Osteoblast (primary cell): ENCODE results near the gene NUF2. TPM values are rescaled to one million over a fixed set of nuclear protein-coding genes. Genes with fewer than 3 reads are reported as not detected.
A peak's percentile ranks its signal among the peaks of the same experiment; 100 is the strongest.
"Not testable (repeated sequence)": the region's sequence is repeated elsewhere in the genome, so short reads cannot be mapped to it uniquely, and the experiment has no call there.

Source experiments
- DNase-seq: peaks from one replicate; pipeline ENCODE4 v3.0.0; 2011; ENCODE audit warnings: low spot score, mixed read lengths; ENCODE audit not compliant: insufficient read length; ENCODE audit errors: missing footprints
- H2AFZ ChIP-seq: 2 replicates; pipeline ENCODE4 v1.6.0; 2011; ENCODE audit warnings: mild to moderate bottlenecking, low read length
- H3K27ac ChIP-seq: 2 replicates; pipeline ENCODE4 v1.5.1; 2011; ENCODE audit warnings: mild to moderate bottlenecking, low read depth, low read length, moderate library complexity
- H3K27me3 ChIP-seq: 2 replicates; pipeline ENCODE4 v1.6.0; 2012; ENCODE audit warnings: mild to moderate bottlenecking, control low read depth, inconsistent platforms, low read length, moderate library complexity; ENCODE audit not compliant: insufficient read depth
- H3K36me3 ChIP-seq: 2 replicates; pipeline ENCODE4 v1.5.1; 2011; ENCODE audit warnings: mild to moderate bottlenecking, low read length, control low read depth, moderate library complexity; ENCODE audit not compliant: insufficient read depth
- H3K4me1 ChIP-seq: 2 replicates; pipeline ENCODE4 v1.5.1; 2011; ENCODE audit warnings: mild to moderate bottlenecking, low read length, control low read depth, moderate library complexity; ENCODE audit not compliant: insufficient read depth
- H3K4me2 ChIP-seq: 2 replicates; pipeline ENCODE4 v1.6.0; 2011; ENCODE audit warnings: mild to moderate bottlenecking, low read length; ENCODE audit not compliant: insufficient read depth
- H3K4me3 ChIP-seq: fragments of 200-600 bp; sonication (generic); 3 replicates; pipeline ENCODE4 v1.5.1; 2012; ENCODE audit warnings: mild to moderate bottlenecking, low read length, inconsistent platforms; ENCODE audit not compliant: insufficient read depth
- H3K79me2 ChIP-seq: 2 replicates; pipeline ENCODE4 v1.6.0; 2012; ENCODE audit warnings: mild to moderate bottlenecking, low read length, control low read depth, inconsistent platforms; ENCODE audit not compliant: insufficient read depth
- H3K9me3 ChIP-seq: 2 replicates; pipeline ENCODE4 v1.5.1; 2011; ENCODE audit warnings: low read depth, low read length, control low read depth
- H4K20me1 ChIP-seq: 2 replicates; pipeline ENCODE4 v1.6.0; 2012; ENCODE audit warnings: mild to moderate bottlenecking, low read length, control low read depth; ENCODE audit not compliant: insufficient read depth
- CTCF ChIP-seq: IDR thresholded peaks from 2 replicates; pipeline ENCODE4 v1.5.1; 2011; ENCODE audit warnings: mild to moderate bottlenecking, low read depth, low read length, moderate library complexity; ENCODE audit errors: extremely low read depth
- total RNA-seq: library from RNA; depleted of rRNA; stranded (reverse); fragments of >200 nt; gene quantifications from 2 replicates; pipeline ENCODE4 v1.2.3, GENCODE V29; 2012

The NUF2 gene
- total RNA-seq, 1 donor, result 1.8 TPM

DNA sequence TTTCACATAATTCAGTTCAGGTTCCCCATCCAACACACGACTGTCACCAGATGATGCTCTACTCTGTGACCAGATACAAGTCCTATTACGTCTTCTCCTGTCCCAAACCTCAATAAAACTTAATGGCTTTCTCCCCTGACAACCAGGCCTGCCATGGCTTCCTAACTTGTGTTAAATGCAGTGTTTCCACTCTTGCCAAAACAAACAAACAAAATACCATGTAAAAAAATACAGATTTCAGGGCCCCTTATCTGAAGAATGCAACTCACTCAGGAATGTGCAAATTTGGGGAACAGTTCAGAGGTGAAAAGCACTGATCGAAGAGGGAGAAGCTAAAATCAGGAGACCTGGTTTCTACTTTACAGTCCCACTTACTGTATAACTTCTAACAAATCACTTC, 863 bp upstream of the NUF2 start:
- H3K79me2 ChIP-seq, result peaks cover 45% of the 10 kb centered on the region

DNA sequence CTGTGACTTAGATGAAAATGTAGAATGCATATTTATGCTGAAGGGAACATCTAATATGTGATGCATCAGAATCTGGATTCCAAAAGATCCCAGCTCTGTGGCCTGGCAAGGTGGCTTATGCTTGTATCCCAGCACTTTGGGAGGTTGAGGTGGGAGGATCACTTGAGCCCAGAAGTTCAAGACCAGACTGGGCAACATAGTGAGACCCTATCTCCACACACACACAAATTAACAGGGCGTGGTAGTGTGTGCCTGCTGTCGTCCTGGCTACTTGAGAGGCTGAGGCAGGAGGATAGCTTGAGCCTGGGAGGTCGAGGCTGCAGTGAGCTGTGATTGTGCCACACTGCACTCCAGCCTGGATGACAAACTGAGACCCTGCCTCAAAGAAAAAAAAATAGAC, 1.6 kb downstream of the NUF2 start:
- Histone ChIP-seq H3K79me2 (peaks cover 50% of the 10 kb centered on the region), H3K27ac (peak overlapping the region; percentile 11), H2AFZ (peak overlapping the region; percentile 12), H3K4me3 (peak overlapping the region; percentile 86), H3K4me2 (peak overlapping the region; percentile 90), H3K4me1 (peaks cover 14% of the 10 kb centered on the region)
- not testable (repeated sequence) for H3K27me3 ChIP-seq, H3K9me3 ChIP-seq, DNase-seq, H3K36me3 ChIP-seq, H4K20me1 ChIP-seq

More for the DNA sequence above, 863 bp upstream of the NUF2 start:
- TF ChIP-seq CTCF, result no peak
- Histone ChIP-seq H3K4me1 (peaks cover 14% of the 10 kb centered on the region), H3K27me3 (no peaks in the 10 kb centered on the region), H2AFZ (peak overlapping the region; percentile 95), H3K9me3 (no peaks in the 10 kb centered on the region), H3K4me2 (peak overlapping the region; percentile 90), H3K4me3 (peak overlapping the region; percentile 86), H3K27ac (peak overlapping the region; percentile 92), H4K20me1 (no peaks in the 10 kb centered on the region), H3K36me3 (peaks cover 10% of the 10 kb centered on the region)
- DNase-seq, result no peak

DNA sequence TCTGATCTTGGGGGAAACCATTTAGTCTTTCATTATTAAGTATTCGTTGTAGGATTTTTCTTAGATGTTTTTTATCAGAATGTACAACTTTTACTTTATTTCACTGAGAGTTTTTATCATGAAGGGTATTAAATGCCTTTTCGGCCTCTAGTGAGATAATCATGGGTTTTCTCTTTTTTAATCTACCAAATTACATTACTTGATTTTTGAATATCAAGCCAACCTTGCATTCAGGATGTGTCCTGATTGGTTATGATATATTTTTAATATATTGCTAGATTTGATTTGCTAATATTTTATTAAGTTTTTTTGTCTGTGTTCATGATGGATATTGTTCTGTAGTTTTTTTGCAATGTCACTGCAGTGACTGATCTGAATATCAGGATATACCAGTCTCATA, 9.4 kb downstream of the NUF2 start:
- TF ChIP-seq CTCF, result no peak
- DNase-seq, result no peak
- Histone ChIP-seq H3K36me3 (peaks cover 11% of the 10 kb centered on the region), H3K79me2 (peaks cover 5% of the 10 kb centered on the region), H2AFZ (no peak overlapping the region), H3K27me3 (no peaks in the 10 kb centered on the region), H4K20me1 (no peaks in the 10 kb centered on the region), H3K4me3 (no peak overlapping the region), H3K27ac (no peak overlapping the region), H3K4me2 (no peak overlapping the region), H3K9me3 (no peaks in the 10 kb centered on the region), H3K4me1 (no peaks in the 10 kb centered on the region)

DNA sequence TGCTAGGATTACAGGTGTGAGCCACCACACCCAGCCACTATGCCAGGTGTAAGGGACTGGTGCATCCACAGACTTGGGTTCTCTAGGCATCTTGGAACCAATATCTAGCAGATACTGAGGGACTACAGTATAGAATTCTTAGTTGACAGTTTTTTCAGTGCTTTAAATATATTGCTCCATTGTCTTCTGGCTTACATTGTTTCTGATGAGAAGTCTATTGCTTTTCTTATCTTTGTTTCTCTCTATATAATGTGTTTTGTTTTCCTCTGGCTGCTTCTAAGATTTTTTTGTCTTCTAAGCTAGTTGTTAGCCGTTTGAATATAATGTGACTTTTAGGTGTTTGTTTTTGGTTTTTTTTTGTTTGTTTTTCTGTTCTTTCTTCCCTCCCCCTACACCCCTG, 13.5 kb downstream of the NUF2 start:
- Histone ChIP-seq H3K27me3 (no peaks in the 10 kb centered on the region), H3K4me2 (no peak overlapping the region), H3K27ac (no peak overlapping the region), H2AFZ (no peak overlapping the region), H3K4me1 (no peaks in the 10 kb centered on the region), H3K4me3 (no peak overlapping the region), H3K79me2 (no peaks in the 10 kb centered on the region), H3K36me3 (peaks cover 7% of the 10 kb centered on the region), H4K20me1 (no peaks in the 10 kb centered on the region), H3K9me3 (no peaks in the 10 kb centered on the region)
- TF ChIP-seq CTCF, result no peak
- DNase-seq, result no peak
